ENCODE results near the gene TRIM49. TPM values are rescaled to one million over a fixed set of nuclear protein-coding genes. Genes with fewer than 3 reads are reported as not detected.
"Not testable (repeated sequence)": the region's sequence is repeated elsewhere in the genome, so short reads cannot be mapped to it uniquely, and the experiment has no call there.

TRIM49 gene
- total RNA-seq (0.09 TPM), polyA plus RNA-seq (0.09 TPM)
- long read RNA-seq, donor 1 = 0 reads
- long read RNA-seq, donor 2 = 0 reads
- long read RNA-seq, donor 3 = 0 reads
- long read RNA-seq, donor 4 = 0 reads
- long read RNA-seq, donor 5 = 0 reads
- long read RNA-seq, donor 6 = 0 reads
- long read RNA-seq, donor 7 = 0 reads
- long read RNA-seq, donor 8 = 0 reads
- long read RNA-seq, donor 9 = 0 reads
- long read RNA-seq, donor 10 = 0 reads

GRCh38 chr11:89808475-89808874 lies at the start of gene TRIM49:
Gene TRIM49, minus strand, starts transcription at chr11:89808575. Its CDS starts 4,106 bp downstream, at chr11:89804469.
- 100% methylated on average over 2 of the region's 2 CpGs for WGBS
- H3K27me3 ChIP-seq (ENCODE audit: control insufficient read depth in 2 of 2, insufficient read depth in 1 of 2, low read length in 1 of 2); H3K36me3 ChIP-seq (ENCODE audit: control insufficient read depth in 2 of 2, insufficient read depth in 2 of 2, low read length in 1 of 2); H3K27ac ChIP-seq (ENCODE audit: low read depth in 1 of 2, low read length in 1 of 2); H3K4me3 ChIP-seq (ENCODE audit: low read length in 2 of 2); DNase-seq (ENCODE audit: low read depth in 6 of 9, low spot score in 9 of 9); H3K9me3 ChIP-seq (ENCODE audit: control insufficient read depth in 2 of 2, insufficient read depth in 1 of 2, low read length in 1 of 2); H3K4me1 ChIP-seq (ENCODE audit: control insufficient read depth in 2 of 2, insufficient read depth in 2 of 2, low read length in 2 of 2): not testable (repeated sequence)

- H3K4me1 ChIP-seq (ENCODE audit: control insufficient read depth in 2 of 2, insufficient read depth in 2 of 2, low read length in 2 of 2); H3K9me3 ChIP-seq (ENCODE audit: control insufficient read depth in 2 of 2, insufficient read depth in 1 of 2, low read length in 1 of 2); H3K36me3 ChIP-seq (ENCODE audit: control insufficient read depth in 2 of 2, insufficient read depth in 2 of 2, low read length in 1 of 2); H3K4me3 ChIP-seq (ENCODE audit: low read length in 2 of 2); DNase-seq (ENCODE audit: low read depth in 6 of 9, low spot score in 9 of 9); H3K27me3 ChIP-seq (ENCODE audit: control insufficient read depth in 2 of 2, insufficient read depth in 1 of 2, low read length in 1 of 2); H3K27ac ChIP-seq (ENCODE audit: low read depth in 1 of 2, low read length in 1 of 2): not testable (repeated sequence)
- WGBS = no CpG with 5 or more reads among the region's 2 CpGs
Measured at GRCh38 chr11:89826694-89827093, 18.3 kb upstream of the TRIM49 start.

GRCh38 chr11:89820008-89820407 lies 11.6 kb upstream of the TRIM49 start:
- not testable (repeated sequence) for H3K4me3 ChIP-seq (ENCODE audit: low read length in 2 of 2)
- WGBS = no CpG with 5 or more reads among the region's 3 CpGs

GRCh38 chr11:89813535-89813934 lies 5.2 kb upstream of the TRIM49 start:
- H3K27ac ChIP-seq (ENCODE audit: low read depth in 1 of 2, low read length in 1 of 2); H3K4me1 ChIP-seq (ENCODE audit: control insufficient read depth in 2 of 2, insufficient read depth in 2 of 2, low read length in 2 of 2); H3K9me3 ChIP-seq (ENCODE audit: control insufficient read depth in 2 of 2, insufficient read depth in 1 of 2, low read length in 1 of 2); H3K27me3 ChIP-seq (ENCODE audit: control insufficient read depth in 2 of 2, insufficient read depth in 1 of 2, low read length in 1 of 2); DNase-seq (ENCODE audit: low read depth in 6 of 9, low spot score in 9 of 9); H3K4me3 ChIP-seq (ENCODE audit: low read length in 2 of 2); H3K36me3 ChIP-seq (ENCODE audit: control insufficient read depth in 2 of 2, insufficient read depth in 2 of 2, low read length in 1 of 2): not testable (repeated sequence)
- 88% methylated on average over 5 of the region's 5 CpGs for WGBS

More at GRCh38 chr11:89820008-89820407, 11.6 kb upstream of the TRIM49 start:
- not testable (repeated sequence) for H3K27me3 ChIP-seq (ENCODE audit: control insufficient read depth in 2 of 2, insufficient read depth in 1 of 2, low read length in 1 of 2); H3K27ac ChIP-seq (ENCODE audit: low read depth in 1 of 2, low read length in 1 of 2); H3K9me3 ChIP-seq (ENCODE audit: control insufficient read depth in 2 of 2, insufficient read depth in 1 of 2, low read length in 1 of 2); H3K4me1 ChIP-seq (ENCODE audit: control insufficient read depth in 2 of 2, insufficient read depth in 2 of 2, low read length in 2 of 2); H3K36me3 ChIP-seq (ENCODE audit: control insufficient read depth in 2 of 2, insufficient read depth in 2 of 2, low read length in 1 of 2); DNase-seq (ENCODE audit: low read depth in 6 of 9, low spot score in 9 of 9)

- H3K4me3 ChIP-seq (ENCODE audit: low read length in 2 of 2); DNase-seq (ENCODE audit: low read depth in 6 of 9, low spot score in 9 of 9); H3K4me1 ChIP-seq (ENCODE audit: control insufficient read depth in 2 of 2, insufficient read depth in 2 of 2, low read length in 2 of 2); H3K9me3 ChIP-seq (ENCODE audit: control insufficient read depth in 2 of 2, insufficient read depth in 1 of 2, low read length in 1 of 2); H3K27ac ChIP-seq (ENCODE audit: low read depth in 1 of 2, low read length in 1 of 2); H3K27me3 ChIP-seq (ENCODE audit: control insufficient read depth in 2 of 2, insufficient read depth in 1 of 2, low read length in 1 of 2); H3K36me3 ChIP-seq (ENCODE audit: control insufficient read depth in 2 of 2, insufficient read depth in 2 of 2, low read length in 1 of 2): not testable (repeated sequence)
- 40% methylated on average over 33 of the region's 39 CpGs for WGBS
Measured at GRCh38 chr11:89787506-89788063, 20.8 kb downstream of the TRIM49 start.

GRCh38 chr11:89785726-89786125 lies 22.6 kb downstream of the TRIM49 start:
- 34% methylated on average over 12 of the region's 27 CpGs for WGBS
- H3K9me3 ChIP-seq (ENCODE audit: control insufficient read depth in 2 of 2, insufficient read depth in 1 of 2, low read length in 1 of 2); H3K27ac ChIP-seq (ENCODE audit: low read depth in 1 of 2, low read length in 1 of 2); H3K27me3 ChIP-seq (ENCODE audit: control insufficient read depth in 2 of 2, insufficient read depth in 1 of 2, low read length in 1 of 2); H3K4me1 ChIP-seq (ENCODE audit: control insufficient read depth in 2 of 2, insufficient read depth in 2 of 2, low read length in 2 of 2); H3K36me3 ChIP-seq (ENCODE audit: control insufficient read depth in 2 of 2, insufficient read depth in 2 of 2, low read length in 1 of 2); H3K4me3 ChIP-seq (ENCODE audit: low read length in 2 of 2); DNase-seq (ENCODE audit: low read depth in 6 of 9, low spot score in 9 of 9): not testable (repeated sequence)

- not testable (repeated sequence) for H3K27ac ChIP-seq (ENCODE audit: low read depth in 1 of 2, low read length in 1 of 2); H3K36me3 ChIP-seq (ENCODE audit: control insufficient read depth in 2 of 2, insufficient read depth in 2 of 2, low read length in 1 of 2); H3K4me1 ChIP-seq (ENCODE audit: control insufficient read depth in 2 of 2, insufficient read depth in 2 of 2, low read length in 2 of 2); H3K9me3 ChIP-seq (ENCODE audit: control insufficient read depth in 2 of 2, insufficient read depth in 1 of 2, low read length in 1 of 2); H3K27me3 ChIP-seq (ENCODE audit: control insufficient read depth in 2 of 2, insufficient read depth in 1 of 2, low read length in 1 of 2); DNase-seq (ENCODE audit: low read depth in 6 of 9, low spot score in 9 of 9); H3K4me3 ChIP-seq (ENCODE audit: low read length in 2 of 2)
Measured at GRCh38 chr11:89750822-89751221, 57.6 kb downstream of the TRIM49 start.

Other genes with a start within 250 kb of the TRIM49 start
- gene TRIM77, start 98.3 kb downstream of the TRIM49 start, total RNA-seq = not detected
- gene TRIM77, start 98.3 kb downstream of the TRIM49 start, polyA plus RNA-seq = not detected
- gene TRIM64B, start 69.9 kb upstream of the TRIM49 start, total RNA-seq = not detected
- 0.02 TPM for gene TRIM64B, start 69.9 kb upstream of the TRIM49 start, polyA plus RNA-seq
- not detected for gene TRIM49D1, start 113.7 kb upstream of the TRIM49 start, total RNA-seq
- gene TRIM49D1, start 113.7 kb upstream of the TRIM49 start, polyA plus RNA-seq = not detected
- gene TRIM49D2, start 115.5 kb upstream of the TRIM49 start, total RNA-seq = not detected
- 0.23 TPM for gene TRIM49D2, start 115.5 kb upstream of the TRIM49 start, polyA plus RNA-seq
- gene TRIM64, start 157.5 kb upstream of the TRIM49 start, total RNA-seq = not detected
- not detected for gene TRIM64, start 157.5 kb upstream of the TRIM49 start, polyA plus RNA-seq
- not detected for gene TRIM49C, start 222.5 kb upstream of the TRIM49 start, total RNA-seq
- 0.16 TPM for gene TRIM49C, start 222.5 kb upstream of the TRIM49 start, polyA plus RNA-seq